Measurements from ENCODE around the gene SLC8A2.

Gene SLC8A2

GRCh38 chr19:47434088-47434487 lies 37.6 kb downstream of the SLC8A2 start:
- DNase-seq (ENCODE audit: low spot score), result no peak

GRCh38 chr19:47433121-47433520 lies 38.6 kb downstream of the SLC8A2 start:
- TF ChIP-seq CTCF (IDR thresholded peaks at IDR 0.05; ENCODE audit: borderline replicate concordance, control extremely low read depth, extremely low read depth, insufficient read depth, missing control alignments), result no peak
- DNase-seq (ENCODE audit: low spot score), result no peak
- in situ Hi-C loops (cut with MboI; ENCODE audit: low sequenced_read_pairs, unreplicated experiment), result no loop called here

More at GRCh38 chr19:47434088-47434487, 37.6 kb downstream of the SLC8A2 start:
- in situ Hi-C loops (cut with MboI; ENCODE audit: low sequenced_read_pairs, unreplicated experiment), result no loop called here
- TF ChIP-seq CTCF (IDR thresholded peaks at IDR 0.05; ENCODE audit: borderline replicate concordance, control extremely low read depth, extremely low read depth, insufficient read depth, missing control alignments), result no peak

GRCh38 chr19:47432499-47432898 lies 39.2 kb downstream of the SLC8A2 start:
- in situ Hi-C loops (cut with MboI; ENCODE audit: low sequenced_read_pairs, unreplicated experiment), result no loop called here
- DNase-seq (ENCODE audit: low spot score), result no peak
- no peak for TF ChIP-seq CTCF (IDR thresholded peaks at IDR 0.05; ENCODE audit: borderline replicate concordance, control extremely low read depth, extremely low read depth, insufficient read depth, missing control alignments)

GRCh38 chr19:47432091-47432490 lies 39.6 kb downstream of the SLC8A2 start:
- in situ Hi-C loops (cut with MboI; ENCODE audit: low sequenced_read_pairs, unreplicated experiment), result no loop called here
- TF ChIP-seq CTCF (IDR thresholded peaks at IDR 0.05; ENCODE audit: borderline replicate concordance, control extremely low read depth, extremely low read depth, insufficient read depth, missing control alignments), result no peak

GRCh38 chr19:47430041-47430802 lies 41.5 kb downstream of the SLC8A2 start:
- no peak for TF ChIP-seq CTCF (IDR thresholded peaks at IDR 0.05; ENCODE audit: borderline replicate concordance, control extremely low read depth, extremely low read depth, insufficient read depth, missing control alignments)
- no peak for DNase-seq (ENCODE audit: low spot score)
- in situ Hi-C loops (cut with MboI; ENCODE audit: low sequenced_read_pairs, unreplicated experiment), result no loop called here

More at GRCh38 chr19:47432091-47432490, 39.6 kb downstream of the SLC8A2 start:
- DNase-seq (ENCODE audit: low spot score), result no peak

GRCh38 chr19:47429140-47429793 lies 42.4 kb downstream of the SLC8A2 start:
- in situ Hi-C loops (cut with MboI; ENCODE audit: low sequenced_read_pairs, unreplicated experiment), result no loop called here
- TF ChIP-seq CTCF (IDR thresholded peaks at IDR 0.05; ENCODE audit: borderline replicate concordance, control extremely low read depth, extremely low read depth, insufficient read depth, missing control alignments), result no peak
- no peak for DNase-seq (ENCODE audit: low spot score)
